Activated gamma-delta T cell treated with anti-CD3 and anti-CD28 coated beads, Interleukin-2, amount 50 U/mL, for 16 hours (primary cell): ENCODE measurements around the gene DNAJB11.
"Not testable (repeated sequence)": the region's sequence is repeated elsewhere in the genome, so short reads cannot be mapped to it uniquely, and the experiment has no call there.

Source experiments
- DNase-seq: peaks from one replicate; pipeline ENCODE4 v3.0.0-alpha.2; 2020; ENCODE audit warnings: low read depth

Gene DNAJB11

DNA sequence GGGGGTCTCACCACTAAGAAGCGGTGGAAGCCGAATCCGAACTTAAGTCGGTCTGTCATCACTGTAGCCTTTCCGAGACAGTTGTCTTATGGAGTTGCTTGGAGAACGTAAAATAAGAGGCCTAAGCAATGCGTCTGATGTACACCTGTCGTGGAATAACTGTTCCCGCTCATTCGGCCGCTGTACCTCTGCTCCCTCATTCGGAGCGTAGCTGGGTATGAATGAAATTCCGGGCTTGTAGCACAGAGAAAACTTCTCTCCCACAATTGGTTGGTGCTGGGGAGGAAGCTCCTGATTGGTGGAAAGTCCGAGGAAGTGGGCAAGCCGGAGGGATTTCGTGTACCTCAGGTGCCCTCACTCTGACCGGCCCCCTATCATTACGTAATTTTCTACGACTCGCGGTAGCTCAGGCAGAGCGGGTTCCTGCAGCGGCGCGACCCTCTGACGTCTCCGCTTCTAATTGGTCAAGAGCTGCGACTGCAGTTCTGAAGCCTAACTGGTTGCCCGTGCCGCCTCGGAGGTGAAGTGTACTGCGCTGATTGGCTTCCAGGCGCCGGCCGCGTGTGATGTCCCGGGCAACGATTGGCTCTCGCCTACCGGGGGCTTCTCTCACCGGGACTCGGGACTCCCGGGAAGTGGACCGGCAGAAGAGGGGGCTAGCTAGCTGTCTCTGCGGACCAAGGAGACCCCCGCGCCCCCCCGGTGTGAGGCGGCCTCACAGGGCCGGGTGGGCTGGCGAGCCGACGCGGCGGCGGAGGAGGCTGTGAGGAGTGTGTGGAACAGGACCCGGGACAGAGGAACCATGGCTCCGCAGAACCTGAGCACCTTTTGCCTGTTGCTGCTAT is at the start of gene DNAJB11:
Gene DNAJB11, plus strand, starts transcription at position 625 of the 845 bp plus-strand sequence. Its CDS starts 178 bp downstream, at position 803.
- peak; percentile 97 for DNase-seq

DNA sequence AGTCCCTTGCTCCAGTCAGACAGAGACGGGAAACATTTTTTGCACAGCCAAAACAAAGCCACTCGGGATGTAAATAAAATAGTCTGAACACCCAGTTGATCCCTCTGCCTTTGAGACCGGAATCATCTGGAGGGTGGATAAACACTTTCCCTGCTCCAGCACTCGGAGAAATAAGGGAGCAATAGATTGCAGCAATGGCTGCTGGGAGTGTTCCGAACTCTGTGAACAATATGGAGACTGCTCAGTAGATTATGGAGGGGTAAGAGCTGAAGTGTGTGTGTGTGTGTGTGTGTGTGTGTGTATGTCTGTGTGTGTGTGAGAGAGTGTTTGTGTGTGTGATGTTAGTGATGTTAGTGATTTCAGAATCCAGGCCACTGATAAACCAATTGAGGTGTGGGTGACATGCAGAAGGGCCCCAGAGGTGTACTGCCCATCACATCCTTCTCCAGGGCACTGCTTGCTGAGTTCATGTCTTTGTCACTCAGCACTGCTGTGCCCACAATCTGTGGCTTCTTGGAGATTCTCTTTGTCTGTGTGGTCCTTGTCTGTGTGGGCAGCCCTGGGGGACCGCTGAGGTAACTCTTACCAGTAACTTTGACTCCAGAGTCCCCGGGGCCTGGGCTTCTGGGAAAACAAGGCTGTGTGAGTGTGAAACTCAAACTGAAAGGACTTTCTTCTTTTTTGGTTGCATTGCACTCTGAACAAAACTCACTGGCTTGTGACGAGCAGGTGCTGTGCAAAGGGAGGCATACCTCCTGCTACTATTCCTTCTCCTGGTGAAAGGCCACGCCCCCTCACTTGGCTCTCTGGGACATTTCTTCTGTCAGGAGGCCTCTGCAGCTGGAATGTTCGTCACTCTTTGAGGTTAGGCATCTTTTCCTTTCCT is 49.3 kb upstream of the DNAJB11 start:
- DNase-seq = no peak

DNA sequence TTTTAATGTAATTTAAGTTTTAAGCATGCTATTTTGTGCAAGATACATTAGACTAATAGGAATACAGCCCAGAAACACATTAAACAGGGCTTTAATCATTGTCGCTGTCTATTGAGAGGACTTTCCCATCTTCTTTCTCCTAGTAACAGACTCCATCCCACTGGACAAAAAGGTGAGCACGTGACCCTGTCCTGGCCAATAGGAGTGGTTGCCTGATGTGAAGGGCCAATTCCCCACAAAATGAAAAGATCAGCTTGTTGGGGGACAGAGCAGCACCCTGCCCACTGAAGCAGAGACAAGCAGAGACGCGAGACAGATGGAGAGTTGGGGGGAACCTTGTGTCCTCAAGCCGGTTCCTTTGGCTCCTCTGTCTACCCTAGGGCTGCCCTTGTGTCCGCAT is 47.5 kb upstream of the DNAJB11 start:
- DNase-seq = no peak

DNA sequence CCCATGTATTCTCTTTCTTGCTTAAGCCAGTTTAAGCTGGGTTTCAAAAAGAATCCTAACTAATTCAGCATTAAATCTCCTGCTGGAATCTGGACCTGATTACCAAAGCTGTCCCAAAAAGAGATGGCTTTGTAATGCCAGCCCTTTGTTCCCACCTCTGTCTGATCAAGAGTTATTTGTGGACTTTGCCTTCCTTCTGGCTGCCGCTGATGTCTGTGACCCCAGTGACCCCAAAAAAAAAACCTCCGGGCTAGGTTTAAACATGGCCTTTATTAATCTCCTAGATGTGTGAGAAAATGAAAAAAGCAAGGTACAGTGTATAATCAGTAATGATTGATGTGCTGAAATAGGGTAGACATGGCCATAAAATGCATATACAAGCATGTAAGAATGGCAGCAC is 47.1 kb upstream of the DNAJB11 start:
- no peak for DNase-seq

DNA sequence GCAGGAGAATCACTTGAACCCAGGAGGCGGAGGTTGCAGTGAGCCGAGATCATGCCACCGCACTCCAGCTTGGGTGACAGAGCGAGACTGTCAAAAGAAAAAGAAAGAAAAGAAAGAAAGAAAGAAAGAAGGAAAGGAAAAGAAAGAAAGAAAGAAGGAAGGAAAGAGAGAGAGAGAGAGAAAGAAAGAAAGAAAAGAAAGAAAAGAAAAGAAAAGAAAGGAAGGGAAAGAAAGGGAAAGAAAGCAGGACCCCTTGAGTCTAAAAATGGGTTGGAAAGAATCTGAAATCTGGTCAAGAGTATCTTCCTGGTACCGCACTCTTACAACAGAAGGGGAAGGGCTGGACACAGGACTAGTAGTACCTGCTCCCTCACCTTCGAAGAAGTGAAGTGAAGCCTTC is 45.9 kb upstream of the DNAJB11 start:
- no peak for DNase-seq

DNA sequence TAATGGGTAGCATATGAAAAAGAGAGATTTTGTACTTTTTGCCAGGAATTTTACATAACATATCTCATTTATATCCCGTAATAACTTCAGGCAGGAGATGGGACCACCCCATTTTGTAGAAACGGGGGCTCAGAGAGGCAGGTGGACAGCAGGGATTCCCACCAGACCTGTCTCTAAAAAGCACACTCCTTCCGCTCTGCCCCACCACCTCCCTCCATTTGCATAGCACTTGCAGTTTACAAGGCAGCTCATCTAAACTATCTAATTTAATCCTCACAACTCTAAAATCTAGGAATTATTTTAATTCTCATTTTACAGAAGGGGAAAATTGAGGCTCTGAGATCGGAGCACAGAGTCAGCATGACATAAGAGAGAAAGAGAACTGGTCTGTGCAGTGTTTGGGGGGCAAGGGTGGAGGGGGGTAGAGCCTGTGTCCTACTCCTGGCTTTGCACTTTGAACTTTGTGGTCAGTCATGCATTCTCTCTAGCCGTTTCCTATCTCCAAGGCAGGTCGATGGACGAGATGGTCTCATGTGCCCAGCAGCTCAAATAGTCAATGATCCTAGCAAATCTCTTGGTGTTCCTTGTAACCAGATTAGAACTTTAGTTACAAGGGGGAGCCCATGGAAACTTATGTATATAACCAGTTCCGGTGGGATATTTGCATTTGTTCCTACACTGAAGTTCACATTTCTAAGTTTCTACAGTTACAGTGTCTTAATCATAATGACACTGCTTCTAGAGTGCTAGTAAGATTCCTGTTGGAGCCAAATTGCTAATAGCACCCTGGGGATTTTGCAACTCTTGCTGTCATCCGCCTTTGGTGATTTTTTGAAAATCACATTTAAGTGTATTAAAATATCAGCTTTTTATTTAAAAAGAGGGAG is 44.9 kb upstream of the DNAJB11 start:
- no peak for DNase-seq

DNA sequence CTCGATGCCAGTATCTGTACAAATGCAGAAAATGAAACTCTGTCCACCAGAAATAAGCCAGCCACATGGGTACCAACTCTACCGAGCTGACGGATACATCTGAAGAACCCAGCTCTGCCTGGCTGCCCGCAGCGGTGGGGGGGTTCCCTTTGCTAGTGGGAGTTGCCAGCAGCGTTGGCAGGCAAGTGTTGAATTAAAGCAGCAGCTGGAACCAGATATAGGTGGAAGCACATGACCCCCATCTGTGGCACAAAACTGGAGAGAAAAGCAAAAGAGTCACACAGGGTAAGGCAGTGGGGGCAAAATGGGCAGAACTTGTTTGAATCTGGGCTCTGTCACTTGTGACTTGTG is 44.3 kb upstream of the DNAJB11 start:
- DNase-seq = no peak

DNA sequence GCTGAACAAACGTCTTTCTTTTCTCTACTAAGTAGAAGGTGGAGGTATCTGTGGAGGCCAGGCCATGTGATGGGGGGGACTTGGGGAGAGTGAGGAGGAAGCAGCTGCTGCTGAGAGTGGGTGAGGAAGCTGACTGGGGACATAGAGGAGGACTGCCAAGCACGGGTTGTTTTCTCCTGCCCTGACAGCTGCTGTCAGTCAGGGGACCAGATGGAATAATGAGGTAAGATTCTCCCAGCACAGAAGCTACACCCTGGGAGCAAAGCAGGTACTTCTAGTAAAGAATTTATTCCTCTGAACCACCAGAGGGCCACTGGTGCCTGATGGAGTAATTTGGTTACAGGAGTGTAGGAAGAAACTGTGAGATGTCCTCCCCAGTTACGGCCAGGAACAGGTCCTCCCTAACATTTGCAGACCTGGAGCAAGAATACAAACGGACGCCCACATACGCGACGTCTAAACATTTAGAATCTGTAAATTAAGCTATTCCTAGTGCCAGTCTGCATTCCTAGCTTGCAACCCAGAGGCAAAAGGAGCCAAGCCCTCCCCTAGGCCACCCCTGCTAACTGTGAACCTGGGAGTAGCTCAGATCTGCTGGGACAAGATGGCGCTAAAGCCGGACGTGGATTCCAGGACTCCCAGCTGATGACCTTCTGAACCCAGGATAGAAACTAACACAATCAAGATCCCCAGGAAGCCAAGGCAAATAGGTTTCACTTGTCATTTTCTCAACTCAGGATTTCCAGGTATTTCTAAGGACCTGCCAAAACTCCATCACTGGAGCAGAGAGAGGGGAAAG is 41.1 kb upstream of the DNAJB11 start:
- no peak for DNase-seq

DNA sequence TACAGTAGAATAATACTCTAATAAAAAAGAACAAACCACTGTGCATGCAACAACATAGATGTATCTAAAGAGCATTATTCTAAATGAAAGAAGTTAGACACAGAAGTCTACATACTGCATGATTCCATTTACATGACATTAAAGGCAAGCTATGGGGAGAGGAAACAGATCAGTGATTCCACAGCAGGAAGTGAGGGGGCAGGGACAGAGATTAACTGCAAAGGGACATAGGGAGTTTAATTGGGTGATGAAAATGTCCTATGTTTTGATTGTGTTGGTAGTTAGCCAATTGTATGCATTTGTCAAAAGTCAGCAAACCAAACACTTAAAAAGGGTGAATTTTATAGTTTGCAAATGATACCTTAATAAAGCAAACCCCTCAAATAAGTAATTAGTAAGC is 40.1 kb upstream of the DNAJB11 start:
- DNase-seq = no peak

DNA sequence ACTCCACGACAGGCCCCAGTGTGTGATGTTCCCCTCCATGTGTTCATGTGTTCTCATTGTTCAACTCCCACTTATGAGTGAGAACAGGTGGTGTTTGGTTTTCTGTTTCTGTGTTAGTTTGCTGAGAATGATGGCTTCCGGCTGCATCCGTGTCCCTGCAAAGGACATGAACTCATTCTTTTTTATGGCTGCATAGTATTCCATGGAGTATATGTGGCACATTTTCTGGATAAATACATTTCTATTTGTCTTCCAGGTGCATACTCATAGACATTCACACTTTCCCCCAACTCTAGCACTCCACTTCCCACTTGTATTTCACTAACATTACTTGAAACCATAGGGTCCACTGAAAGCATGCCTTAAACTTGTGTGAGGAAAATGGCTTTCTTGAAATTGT is 38.8 kb upstream of the DNAJB11 start:
- not testable (repeated sequence) for DNase-seq

DNA sequence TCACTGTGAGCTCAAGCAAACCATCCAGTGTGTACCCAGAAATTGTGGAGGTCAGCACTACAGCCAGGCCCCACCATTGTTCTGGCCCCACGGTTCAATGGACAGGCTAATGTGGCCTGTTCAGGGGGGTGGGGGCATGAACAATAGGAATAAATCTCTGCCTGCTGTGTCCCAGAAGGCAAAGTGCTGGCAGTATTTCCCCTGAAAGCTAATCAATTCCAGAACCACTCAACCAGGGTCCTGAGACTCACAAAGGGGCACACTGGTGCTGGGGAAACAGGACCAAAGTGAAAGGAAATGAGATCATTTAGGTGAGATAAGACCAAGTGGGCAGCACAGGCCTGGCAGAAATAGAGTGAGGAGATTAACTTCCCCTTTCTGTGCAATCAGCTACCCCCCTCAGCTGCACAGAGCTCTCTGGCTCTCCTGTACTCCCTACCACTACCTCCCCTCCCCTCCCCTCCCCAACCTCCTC is 37.9 kb upstream of the DNAJB11 start:
- DNase-seq = no peak

DNA sequence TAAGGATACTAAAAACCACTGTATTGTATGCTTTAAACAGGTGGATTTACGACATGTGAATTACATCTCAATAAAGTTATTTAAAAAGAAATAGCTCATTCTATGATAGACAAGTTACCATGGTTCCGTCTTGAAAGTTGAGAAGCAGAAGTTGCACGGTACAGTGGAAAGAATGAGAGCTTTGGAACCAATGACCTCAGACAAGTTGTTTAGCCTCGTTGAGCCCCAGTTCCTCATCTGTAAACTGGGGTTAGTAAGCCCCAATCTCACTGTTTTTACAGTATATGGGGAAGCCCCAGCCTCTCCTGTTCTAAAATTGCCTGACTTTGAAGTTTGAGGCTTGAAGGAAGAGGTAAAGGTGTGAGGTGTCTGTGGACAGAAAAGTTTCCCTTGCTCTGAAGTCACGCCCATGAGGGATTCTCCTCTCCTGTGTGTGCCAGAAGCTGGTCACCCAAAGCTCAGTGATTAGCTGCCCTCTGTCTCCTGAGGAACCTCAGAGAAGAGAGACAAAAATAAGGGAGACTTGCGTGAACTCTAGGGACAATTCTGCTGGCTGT is 36.3 kb upstream of the DNAJB11 start:
- peak; percentile 25 for DNase-seq

DNA sequence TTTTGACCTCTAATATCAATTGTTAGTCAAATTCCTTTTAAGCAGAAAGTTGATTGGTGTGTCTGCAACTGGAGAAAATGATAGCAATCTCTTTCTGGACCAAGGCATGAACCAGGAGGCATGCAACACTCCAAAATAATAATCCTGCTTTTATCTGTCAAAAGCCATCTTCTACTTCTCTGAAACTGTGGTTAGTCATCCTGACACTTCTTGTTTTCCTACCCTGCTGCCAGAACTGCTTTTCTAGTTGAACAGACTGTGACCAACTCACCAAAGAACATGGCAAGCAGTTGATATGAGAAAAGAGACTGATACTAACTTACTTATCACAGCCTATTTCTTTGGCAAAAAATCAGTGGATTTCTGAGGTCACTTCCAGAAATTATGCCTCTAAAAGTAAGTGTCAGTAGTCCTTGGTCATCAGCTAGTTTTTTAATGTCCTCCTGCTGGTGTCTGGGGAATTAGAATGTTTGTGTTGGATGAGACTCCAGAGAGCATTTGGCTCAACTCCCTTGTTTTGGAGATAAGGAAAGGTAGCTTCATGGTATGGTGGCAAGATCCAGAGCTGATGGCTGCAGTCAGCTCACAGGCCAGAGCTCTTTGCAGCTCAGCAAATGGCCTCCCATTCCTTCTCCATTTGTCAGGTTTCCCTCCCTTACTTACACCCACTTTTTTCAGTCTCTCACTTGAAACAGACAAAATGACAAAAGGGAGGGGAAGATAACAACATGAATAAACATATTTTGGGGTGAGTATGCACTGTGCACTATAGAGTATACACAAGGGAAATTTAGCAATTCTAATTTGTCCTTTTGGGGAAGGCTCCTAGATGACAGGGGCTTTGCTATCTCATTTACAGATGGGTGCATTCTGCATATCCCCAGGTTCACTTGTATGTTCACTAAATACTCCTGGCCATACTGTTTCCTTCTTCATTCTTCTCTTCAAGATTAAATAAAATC is 33.4 kb upstream of the DNAJB11 start:
- no peak for DNase-seq

DNA sequence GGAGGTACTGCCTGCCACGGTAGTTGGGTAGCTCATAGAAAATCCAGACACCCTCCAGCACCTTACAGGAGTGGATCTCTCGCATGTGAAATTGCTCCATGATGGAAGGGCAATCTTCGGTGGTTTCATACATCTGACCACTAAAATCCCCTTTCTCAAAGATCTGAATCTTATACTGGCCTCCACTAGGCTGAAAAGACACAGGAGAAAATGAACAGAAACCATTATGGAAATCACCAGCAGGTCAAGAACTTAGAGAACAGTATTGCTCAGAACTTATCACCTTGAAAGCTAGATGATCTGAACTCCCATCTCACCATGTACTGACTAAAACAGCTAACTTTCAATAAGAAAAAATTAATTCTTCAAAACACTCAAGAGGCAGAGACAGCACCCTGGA is 31.7 kb upstream of the DNAJB11 start:
- DNase-seq = no peak

DNA sequence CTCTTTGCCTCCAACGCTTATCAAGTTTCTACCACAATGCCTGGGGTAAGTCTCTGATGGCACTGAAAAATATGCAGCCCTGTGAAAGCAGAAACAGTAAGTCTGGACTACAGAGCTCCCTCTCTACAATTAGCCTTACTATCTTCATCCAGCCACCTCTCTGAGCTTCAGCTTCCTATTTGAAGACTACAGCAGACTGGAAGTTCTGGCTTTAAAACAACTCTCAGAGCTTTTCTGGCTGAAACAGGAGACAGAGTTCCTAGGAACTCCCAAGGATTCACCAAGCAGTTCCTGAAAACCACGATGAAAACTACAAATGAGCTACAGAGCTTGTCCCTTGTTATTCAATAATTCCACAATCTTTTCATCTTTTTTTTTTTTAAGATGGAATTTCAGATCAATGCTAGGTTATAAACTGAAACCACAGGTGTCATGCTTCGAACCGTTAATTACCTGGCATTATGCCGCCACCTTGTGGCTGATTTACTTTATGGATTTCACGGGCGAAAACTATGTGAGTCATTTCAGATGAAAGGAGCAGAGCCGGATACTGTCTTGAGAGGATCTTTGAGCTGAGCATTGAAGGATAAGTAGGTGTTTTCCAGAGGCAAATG is 30.2 kb upstream of the DNAJB11 start:
- DNase-seq = peak; percentile 76

DNA sequence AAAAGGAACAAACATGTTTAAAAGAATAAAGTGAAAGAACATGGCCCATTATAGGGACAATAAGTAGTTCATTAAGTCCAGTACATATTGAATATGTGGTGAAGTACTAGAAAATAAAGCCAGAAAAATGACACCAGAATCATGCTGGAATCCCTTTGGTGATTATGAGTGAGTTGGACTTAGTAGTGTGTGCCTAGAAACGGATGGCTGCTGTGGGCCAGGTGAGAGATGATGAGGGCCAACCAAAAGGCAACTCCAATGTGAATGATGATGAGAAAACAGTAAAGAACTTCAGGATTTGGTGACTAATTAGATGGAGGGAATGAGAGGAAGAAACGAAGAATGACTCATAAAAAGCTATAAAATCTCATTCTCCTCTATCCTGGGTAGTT is 29.7 kb upstream of the DNAJB11 start:
- DNase-seq = no peak

DNA sequence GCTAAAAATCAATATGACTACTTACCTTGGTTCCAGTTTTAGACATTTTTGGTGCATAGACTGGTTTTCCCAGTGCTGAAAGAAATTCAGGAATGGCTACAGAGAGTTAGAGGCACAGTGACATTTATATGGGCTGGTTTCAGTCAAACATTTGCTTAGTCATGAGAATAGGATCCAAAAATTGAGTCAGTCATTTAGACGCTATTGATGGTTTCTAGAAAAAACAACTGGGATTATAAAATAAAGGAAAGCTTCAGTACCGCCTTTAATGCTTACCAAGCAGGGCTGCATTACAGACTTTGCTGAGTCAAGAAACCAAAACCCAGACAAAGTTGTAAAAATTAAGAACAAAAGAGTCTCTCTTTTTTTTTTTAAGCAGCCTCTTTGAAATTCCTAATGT is 26.2 kb upstream of the DNAJB11 start, which contains the start of gene CRYGS:
Gene CRYGS, minus strand, starts transcription at position 100 of the 400 bp plus-strand sequence. Its CDS starts 54 bp downstream, at position 46.
- no peak for DNase-seq

DNA sequence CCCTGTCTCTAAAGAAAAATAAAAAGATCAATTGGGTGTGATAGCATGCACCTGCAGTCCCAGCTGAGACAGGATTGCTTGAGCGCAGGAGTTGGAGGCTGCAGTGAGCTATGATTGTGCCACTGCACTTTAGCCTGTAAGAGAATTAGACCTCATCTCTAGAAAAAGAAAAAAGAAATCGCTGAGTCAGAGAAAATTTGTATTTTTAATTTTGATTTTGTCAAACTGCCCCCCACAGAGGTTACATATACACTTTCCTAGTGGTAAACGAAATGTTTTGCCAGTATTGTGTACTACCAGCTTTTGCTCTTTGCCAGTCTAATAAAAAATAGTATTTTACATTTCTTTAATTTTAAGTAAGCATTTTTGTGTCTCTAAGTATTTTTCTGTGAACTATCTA is 21.0 kb upstream of the DNAJB11 start:
- DNase-seq = no peak

DNA sequence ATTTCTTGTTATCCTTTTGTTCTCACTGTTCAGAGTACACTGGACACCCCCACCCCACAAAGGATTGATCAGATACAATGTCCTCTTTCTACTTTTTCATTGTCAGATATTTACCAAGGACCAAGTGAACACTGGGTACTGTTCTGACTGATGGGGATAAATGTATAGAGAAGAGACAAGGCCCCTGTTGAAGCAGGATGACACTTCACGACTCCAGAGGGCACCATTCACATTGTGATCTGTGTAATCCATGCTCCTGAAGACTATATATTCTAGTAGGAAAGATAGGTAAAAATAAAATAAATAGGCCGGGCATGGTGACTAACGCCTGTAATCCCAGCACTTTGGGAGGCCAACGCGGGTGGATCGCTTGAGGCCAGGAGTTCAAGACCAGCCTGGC is 19.1 kb upstream of the DNAJB11 start:
- no peak for DNase-seq
